Measurements from ENCODE around the gene PLEKHA7. TPM values are rescaled to one million over a fixed set of nuclear protein-coding genes. Genes with fewer than 3 reads are reported as not detected.

Gene PLEKHA7
- total RNA-seq (2022; extraction: Qiagen RNA extraction), result 19.9 to 28.7 TPM (median 25.5 TPM) in 5 replicates

GRCh38 chr11:17014321-17014832 is at the start of gene PLEKHA7:
TSS of gene PLEKHA7 (minus strand) at chr11:17014414. CDS start at chr11:17014401, 13 bp downstream.

GRCh38 chr11:16738193-16738946 is 275.8 kb downstream of the PLEKHA7 start, which contains the start of gene C11orf58:
TSS of gene C11orf58 (plus strand) at chr11:16738647. CDS start at chr11:16738779, 132 bp downstream.

Other genes starting within 250 kb of the PLEKHA7 start
- 1,499 to 1,926 TPM (median 1,536 TPM) in 5 replicates for gene RPS13, start 63.3 kb upstream of the PLEKHA7 start, total RNA-seq (2022; extraction: Qiagen RNA extraction)
- gene PIK3C2A, start 193.6 kb upstream of the PLEKHA7 start, total RNA-seq (2022; extraction: Qiagen RNA extraction), result 8.5 to 18.6 TPM (median 14.3 TPM) in 5 replicates

Measured in A549 treated with CORT108297 at 1 μM for 4 hours (cell line).